Mucosa of descending colon (tissue), 3 donors: ENCODE data around the gene PGM2. TPM values are rescaled to one million over a fixed set of nuclear protein-coding genes. Genes with fewer than 3 reads are reported as not detected.

Experiments used
- ATAC-seq: fragments of 200-7000 bp; cut with Tn5 transposase; one replicate; pipeline ENCODE4 v1.9.1; 2020; ENCODE audit warnings: mild to moderate bottlenecking, moderate library complexity
- DNase-seq, 3 donors: peaks; one replicate each; pipeline ENCODE4 v3.0.0-alpha.2; 2020
- H3K36me3 ChIP-seq: fragments of 200-600 bp; one replicate; pipeline ENCODE4 v1.8.0; 2021; ENCODE audit warnings: low read depth, mild to moderate bottlenecking
- H3K4me1 ChIP-seq: fragments of 200-600 bp; one replicate; pipeline ENCODE4 v1.8.0; 2021; ENCODE audit warnings: low read depth, mild to moderate bottlenecking
- H3K4me3 ChIP-seq: fragments of 200-600 bp; one replicate; pipeline ENCODE4 v1.8.0; 2021; ENCODE audit warnings: mild to moderate bottlenecking
- H3K9me3 ChIP-seq: fragments of 200-600 bp; one replicate; pipeline ENCODE4 v1.8.0; 2021; ENCODE audit warnings: mild to moderate bottlenecking
- intact Hi-C, 2 donors: fragments of 100-400 bp; cut with DNase I in 1 of 2; cut with micrococcal nuclease in 1 of 2; formaldehyde crosslinking; loops; one replicate each; pipeline versions ENCODE4 v1.11.0 to v1.11.1; 2022; cut with DNase I, micrococcal nuclease
- total RNA-seq, 3 donors: library from RNA; stranded (reverse); fragmentation: NEBNext Ultra II Directional in 2 of 3; extraction: Animal tissue kit (Norgen Biotek cat#: 25700) in 2 of 3; gene quantifications; one replicate each; pipeline versions ENCODE4 v1.2.1 to v1.2.4, GENCODE V29; 2021 to 2023
- TF ChIP-seq, protein P1 (sequence below): fragments of 200-600 bp; IDR thresholded peaks from one replicate; pipeline ENCODE4 v1.8.0; 2022; ENCODE audit warnings: antibody characterized with exemption, mild to moderate bottlenecking
- donor health status: DM: no; HTN: no; CAD: no; lungs with moderate emphysema.
- donor health status: DM: no; HTN: no; CAD: no.
- donor health status: DM: no; HTN: yes; CAD: no.

The PGM2 gene
- total RNA-seq, 3 donors from 2014 or later = 22.1 to 36.8 (median 27.4) TPM

DNA sequence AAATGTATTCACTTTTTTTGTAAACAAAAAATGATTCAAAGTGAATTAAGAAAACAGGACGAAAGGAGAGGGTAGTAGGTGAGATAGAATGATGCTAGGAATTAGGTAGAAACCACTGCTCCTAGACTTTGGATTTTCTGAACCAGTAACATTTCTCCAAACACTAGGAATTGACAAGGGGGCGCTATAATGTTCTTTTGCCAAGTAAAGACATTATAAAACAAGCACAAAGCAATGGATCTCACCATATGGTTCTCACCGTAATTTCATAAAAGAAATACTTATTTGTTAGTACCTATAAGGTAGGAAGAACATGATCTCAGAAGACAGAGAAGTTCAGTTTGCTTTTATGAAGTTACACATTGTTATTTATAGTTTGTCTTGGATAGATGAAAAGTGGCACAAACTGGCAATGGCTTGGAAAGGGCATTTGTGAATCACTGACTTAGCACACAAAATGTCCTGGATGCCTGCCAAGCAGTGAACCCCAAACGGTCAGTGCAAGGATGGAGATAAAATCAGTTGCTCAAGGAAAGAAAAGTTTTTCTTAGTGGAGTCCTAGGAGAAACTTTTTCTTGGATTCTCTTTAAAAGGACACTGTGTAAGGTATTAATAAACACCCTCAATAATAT lies 56.3 kb downstream of the PGM2 start:
- TF ChIP-seq, protein P1, sequence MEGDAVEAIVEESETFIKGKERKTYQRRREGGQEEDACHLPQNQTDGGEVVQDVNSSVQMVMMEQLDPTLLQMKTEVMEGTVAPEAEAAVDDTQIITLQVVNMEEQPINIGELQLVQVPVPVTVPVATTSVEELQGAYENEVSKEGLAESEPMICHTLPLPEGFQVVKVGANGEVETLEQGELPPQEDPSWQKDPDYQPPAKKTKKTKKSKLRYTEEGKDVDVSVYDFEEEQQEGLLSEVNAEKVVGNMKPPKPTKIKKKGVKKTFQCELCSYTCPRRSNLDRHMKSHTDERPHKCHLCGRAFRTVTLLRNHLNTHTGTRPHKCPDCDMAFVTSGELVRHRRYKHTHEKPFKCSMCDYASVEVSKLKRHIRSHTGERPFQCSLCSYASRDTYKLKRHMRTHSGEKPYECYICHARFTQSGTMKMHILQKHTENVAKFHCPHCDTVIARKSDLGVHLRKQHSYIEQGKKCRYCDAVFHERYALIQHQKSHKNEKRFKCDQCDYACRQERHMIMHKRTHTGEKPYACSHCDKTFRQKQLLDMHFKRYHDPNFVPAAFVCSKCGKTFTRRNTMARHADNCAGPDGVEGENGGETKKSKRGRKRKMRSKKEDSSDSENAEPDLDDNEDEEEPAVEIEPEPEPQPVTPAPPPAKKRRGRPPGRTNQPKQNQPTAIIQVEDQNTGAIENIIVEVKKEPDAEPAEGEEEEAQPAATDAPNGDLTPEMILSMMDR = no peak
- DNase-seq = no peak
- Histone ChIP-seq H3K36me3 (no peaks in the 10 kb centered on the region), H3K4me1 (peaks cover 6% of the 10 kb centered on the region), H3K9me3 (no peaks in the 10 kb centered on the region), H3K4me3 (no peak overlapping the region)
- ATAC-seq = no peak
- intact Hi-C loops = no loop called here

DNA sequence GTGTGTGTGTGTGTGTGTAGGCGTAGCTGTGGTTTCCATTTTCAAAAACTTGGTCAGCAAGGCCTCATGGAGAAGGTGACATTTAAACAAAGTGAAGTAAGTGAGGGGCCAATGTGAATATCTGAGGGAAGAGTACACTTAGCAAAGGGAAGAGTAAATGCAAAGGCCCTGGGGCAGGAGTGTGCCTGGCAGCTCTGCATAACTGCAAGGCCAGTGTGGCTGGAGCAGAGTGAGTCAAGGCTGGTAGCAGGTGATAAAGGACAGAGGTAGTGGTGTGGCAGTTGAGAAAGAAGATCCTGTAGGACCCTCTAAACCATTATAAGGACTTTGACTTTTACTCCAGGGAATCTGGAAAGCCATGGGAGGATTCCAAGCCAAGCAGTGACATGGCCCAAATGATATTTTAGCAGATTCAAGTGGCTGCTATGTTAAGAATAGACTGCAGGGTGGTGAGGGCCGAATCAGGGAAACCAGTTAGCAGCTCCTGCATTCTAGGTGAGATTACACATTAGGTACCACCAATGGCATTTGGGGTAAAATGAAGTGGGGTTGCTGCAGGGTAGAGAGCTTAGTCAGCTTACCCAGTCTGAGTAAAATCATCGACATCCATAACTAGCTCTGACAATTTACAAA lies 58.5 kb downstream of the PGM2 start:
- ATAC-seq = peak; percentile 22
- TF ChIP-seq, protein P1 = no peak
- Histone ChIP-seq H3K4me1 (no peaks in the 10 kb centered on the region), H3K9me3 (no peaks in the 10 kb centered on the region), H3K4me3 (no peak overlapping the region), H3K36me3 (no peaks in the 10 kb centered on the region)
- intact Hi-C loops = no loop called here
- DNase-seq = no peak

GRCh38 chr4:37885496-37885895 lies 59.0 kb downstream of the PGM2 start:
- H3K4me1 ChIP-seq = peaks cover 3% of the 10 kb centered on the region
- no peaks in the 10 kb centered on the region for H3K36me3 ChIP-seq
- peak; percentile 77 for ATAC-seq
- no peak overlapping the region for H3K4me3 ChIP-seq
- peak in 1 of 3 donors; percentile 49 for DNase-seq
- H3K9me3 ChIP-seq = no peaks in the 10 kb centered on the region
- intact Hi-C loops = no loop called here
- TF ChIP-seq, protein P1 = no peak

DNA sequence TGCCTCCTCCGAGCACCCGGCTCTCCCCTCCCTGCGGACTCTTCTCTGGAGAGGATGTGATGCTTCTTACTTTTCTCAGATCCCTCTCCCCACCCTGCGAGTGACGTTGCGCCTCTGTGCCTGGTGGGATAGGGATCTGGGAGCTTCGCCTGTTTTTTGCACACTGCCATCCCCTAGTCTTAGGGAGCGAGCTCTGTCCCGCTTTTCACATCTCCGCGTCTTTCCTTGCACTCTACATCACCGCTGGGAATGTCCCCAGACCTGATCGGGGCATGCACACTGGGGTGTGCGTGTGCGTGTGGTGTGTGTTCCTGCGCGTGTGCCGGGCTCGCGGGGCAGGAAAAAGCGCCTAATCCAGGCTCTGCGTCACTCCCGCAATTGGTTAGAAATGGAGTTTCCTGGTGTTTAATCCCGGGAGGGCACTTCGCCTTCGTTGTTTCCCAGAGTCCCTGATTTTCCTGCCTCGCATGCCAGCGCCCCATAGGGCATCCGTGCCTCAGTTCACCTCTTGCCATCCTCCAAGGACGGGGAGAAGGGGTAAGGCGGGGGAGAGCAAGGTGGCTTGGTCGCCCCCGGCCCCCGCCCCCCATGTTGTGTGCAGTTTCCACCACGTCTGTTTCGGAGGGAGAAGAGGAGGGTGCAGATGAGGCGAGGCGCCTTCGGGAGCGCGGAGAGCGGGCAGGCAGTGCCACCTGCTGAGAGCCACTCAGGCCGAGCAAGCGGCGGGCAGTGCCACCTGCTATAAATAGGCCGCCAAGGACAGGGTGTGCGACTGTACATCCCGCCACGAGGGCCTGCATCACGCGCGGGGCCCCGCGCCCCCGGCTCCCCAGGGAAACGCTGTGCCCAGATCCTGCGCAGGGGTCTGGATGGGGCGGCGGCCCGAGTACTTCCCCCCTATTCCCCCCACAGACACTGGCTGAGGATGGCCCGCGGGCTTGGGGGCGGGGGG lies 63.6 kb downstream of the PGM2 start:
- peaks cover 3% of the 10 kb centered on the region for H3K4me1 ChIP-seq
- intact Hi-C loops = no loop called here
- no peaks in the 10 kb centered on the region for H3K36me3 ChIP-seq
- peak; percentile 87 for ATAC-seq
- H3K4me3 ChIP-seq = peak overlapping the region; percentile 54
- DNase-seq = peak; percentile 75 to 86 (median 84)
- TF ChIP-seq, protein P1 = no peak
- no peaks in the 10 kb centered on the region for H3K9me3 ChIP-seq

DNA sequence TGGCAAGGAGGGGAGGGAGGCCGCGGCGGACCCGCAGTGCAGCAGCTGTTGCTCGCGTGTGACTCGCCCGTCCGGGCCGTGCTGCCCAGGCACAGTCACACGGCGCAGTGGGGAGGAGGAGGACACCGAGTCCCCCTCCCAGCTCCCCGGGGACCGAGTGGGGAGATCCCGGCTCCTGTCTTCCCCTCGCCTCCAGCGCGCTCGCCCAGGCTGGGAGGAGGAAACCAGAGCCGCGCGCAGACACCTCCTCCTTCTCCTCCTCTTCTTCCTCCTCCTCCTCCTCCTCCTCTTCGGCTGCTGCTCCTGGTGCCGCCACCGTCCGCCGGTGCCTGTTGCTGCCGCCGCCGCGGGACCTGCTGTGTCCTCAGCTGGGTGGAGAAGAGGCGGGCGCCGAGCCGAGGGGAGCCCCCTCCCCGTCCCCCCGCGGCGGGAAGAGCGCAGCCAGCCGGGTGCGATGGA lies 64.3 kb downstream of the PGM2 start, which contains the start of gene TBC1D1:
TSS of gene TBC1D1 (plus strand) at position 284 of the 459 bp plus-strand sequence. CDS start 11,012 bp downstream, outside the sequence.
- H3K36me3 ChIP-seq = no peaks in the 10 kb centered on the region
- intact Hi-C loops = no loop called here
- TF ChIP-seq, protein P1 = no peak
- DNase-seq = peak; percentile 37 to 80 (median 76)
- peaks cover 3% of the 10 kb centered on the region for H3K4me1 ChIP-seq
- no peaks in the 10 kb centered on the region for H3K9me3 ChIP-seq
- peak within 1 kb of the TSS; percentile 54 for H3K4me3 ChIP-seq
- peak; percentile 77 for ATAC-seq
